Epithelial cell of proximal tubule (primary cell): ENCODE data around the gene ZCCHC24. TPM values are rescaled to one million over a fixed set of nuclear protein-coding genes. Genes with fewer than 3 reads are reported as not detected.

ENCODE experiments used
- DNase-seq: peaks from one replicate; pipeline ENCODE4 v3.0.0-alpha.2; 2011; ENCODE audit warnings: low read depth
- H3K4me3 ChIP-seq: 2 replicates; pipeline ENCODE4 v1.5.1; 2011; ENCODE audit warnings: low read depth, mild to moderate bottlenecking, low read length
- total RNA-seq: library from RNA; depleted of rRNA; stranded (reverse); fragments of >200 nt; gene quantifications from 2 replicates; pipeline ENCODE4 v1.2.3, GENCODE V29; 2015
- TF ChIP-seq, protein P1 (sequence below): conservative IDR thresholded peaks from 2 replicates; pipeline ENCODE4 v1.5.1; 2012; ENCODE audit warnings: low read depth, mild to moderate bottlenecking, low read length

Gene ZCCHC24
- total RNA-seq, 1 donor from 2014 or later, result 4.7 TPM

DNA sequence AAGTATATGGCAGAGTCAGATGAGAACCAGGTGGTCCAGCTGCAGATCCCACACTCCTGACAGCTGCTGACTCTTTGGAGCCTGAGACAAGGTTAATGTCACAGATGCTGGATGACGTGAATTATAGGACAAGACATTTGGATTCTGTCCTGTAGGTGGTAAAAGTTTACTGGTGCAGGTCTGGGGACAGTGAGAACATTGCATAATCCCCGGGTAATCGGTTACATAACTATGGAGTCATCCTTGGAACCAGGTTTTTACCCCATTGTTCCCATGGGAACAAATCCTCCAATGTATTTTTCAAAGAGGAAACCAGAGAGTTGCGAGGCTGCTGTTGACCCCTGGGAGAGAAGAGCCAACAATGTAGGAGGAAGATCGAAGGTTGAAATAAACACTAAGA lies 27.5 kb upstream of the ZCCHC24 start:
- TF ChIP-seq, protein P1, sequence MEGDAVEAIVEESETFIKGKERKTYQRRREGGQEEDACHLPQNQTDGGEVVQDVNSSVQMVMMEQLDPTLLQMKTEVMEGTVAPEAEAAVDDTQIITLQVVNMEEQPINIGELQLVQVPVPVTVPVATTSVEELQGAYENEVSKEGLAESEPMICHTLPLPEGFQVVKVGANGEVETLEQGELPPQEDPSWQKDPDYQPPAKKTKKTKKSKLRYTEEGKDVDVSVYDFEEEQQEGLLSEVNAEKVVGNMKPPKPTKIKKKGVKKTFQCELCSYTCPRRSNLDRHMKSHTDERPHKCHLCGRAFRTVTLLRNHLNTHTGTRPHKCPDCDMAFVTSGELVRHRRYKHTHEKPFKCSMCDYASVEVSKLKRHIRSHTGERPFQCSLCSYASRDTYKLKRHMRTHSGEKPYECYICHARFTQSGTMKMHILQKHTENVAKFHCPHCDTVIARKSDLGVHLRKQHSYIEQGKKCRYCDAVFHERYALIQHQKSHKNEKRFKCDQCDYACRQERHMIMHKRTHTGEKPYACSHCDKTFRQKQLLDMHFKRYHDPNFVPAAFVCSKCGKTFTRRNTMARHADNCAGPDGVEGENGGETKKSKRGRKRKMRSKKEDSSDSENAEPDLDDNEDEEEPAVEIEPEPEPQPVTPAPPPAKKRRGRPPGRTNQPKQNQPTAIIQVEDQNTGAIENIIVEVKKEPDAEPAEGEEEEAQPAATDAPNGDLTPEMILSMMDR, result no peak
- DNase-seq, result no peak
- H3K4me3 ChIP-seq, result no peak overlapping the region

DNA sequence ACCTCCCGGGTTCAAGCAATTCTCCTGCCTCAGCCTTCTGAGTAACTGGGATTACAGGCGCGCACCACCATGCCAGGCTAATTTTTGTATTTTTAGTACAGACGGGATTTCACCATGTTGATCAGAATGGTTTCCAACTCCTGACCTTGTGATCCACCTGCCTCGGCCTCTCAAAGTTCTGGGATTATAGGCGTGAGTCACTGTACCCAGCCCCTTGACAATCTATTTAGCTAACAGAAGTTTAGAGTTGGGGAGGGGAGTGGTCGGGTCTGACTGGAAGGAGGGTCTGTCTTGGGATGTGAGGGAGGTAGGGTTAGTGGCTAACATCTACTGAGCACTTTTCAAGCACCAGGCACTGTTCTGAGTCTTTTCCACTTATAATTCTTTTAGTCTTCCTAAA lies 27.0 kb upstream of the ZCCHC24 start:
- DNase-seq, result no peak
- no peak overlapping the region for H3K4me3 ChIP-seq
- TF ChIP-seq, protein P1, result no peak

DNA sequence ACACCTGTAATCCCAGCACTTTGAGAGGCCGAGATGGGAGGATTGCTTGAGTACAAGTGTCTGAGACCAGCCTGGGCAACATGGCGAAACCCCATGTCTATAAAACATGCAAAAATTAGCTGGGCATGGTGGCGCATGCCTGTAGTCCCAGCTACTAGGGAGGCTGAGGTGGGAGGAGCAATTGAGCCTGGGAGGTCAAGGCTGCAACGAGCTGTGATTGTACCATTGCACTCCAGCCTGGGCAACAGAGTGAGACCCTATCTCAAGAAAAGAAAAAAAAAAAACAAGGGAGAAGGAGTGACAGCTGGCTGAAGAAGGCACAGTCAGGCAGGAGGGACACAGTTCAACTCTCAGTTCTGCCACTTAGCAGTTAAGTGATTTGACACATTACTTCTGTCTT lies 26.4 kb upstream of the ZCCHC24 start:
- H3K4me3 ChIP-seq, result no peak overlapping the region
- no peak for DNase-seq
- TF ChIP-seq, protein P1, result no peak

DNA sequence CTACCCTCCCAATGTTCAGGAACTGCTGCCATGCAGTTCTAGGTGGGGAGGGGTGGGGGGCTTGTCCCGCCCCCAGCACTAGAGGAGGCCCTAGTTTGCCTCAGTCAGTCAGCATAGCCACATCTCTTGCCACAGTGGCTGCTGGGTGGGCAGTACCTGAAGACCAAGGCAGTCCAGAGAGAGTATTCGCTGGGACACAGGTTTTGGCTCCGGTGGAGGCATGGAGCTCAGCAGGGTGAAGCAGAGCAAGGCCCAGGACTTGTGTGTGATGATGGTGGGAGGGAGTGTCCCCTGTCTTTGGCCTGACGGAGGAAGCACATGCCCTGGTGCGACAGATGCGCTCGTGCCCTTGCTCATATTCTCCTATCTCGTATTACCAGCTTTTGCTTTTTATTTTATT lies 24.7 kb upstream of the ZCCHC24 start:
- no peak overlapping the region for H3K4me3 ChIP-seq
- TF ChIP-seq, protein P1, result no peak
- DNase-seq, result no peak

DNA sequence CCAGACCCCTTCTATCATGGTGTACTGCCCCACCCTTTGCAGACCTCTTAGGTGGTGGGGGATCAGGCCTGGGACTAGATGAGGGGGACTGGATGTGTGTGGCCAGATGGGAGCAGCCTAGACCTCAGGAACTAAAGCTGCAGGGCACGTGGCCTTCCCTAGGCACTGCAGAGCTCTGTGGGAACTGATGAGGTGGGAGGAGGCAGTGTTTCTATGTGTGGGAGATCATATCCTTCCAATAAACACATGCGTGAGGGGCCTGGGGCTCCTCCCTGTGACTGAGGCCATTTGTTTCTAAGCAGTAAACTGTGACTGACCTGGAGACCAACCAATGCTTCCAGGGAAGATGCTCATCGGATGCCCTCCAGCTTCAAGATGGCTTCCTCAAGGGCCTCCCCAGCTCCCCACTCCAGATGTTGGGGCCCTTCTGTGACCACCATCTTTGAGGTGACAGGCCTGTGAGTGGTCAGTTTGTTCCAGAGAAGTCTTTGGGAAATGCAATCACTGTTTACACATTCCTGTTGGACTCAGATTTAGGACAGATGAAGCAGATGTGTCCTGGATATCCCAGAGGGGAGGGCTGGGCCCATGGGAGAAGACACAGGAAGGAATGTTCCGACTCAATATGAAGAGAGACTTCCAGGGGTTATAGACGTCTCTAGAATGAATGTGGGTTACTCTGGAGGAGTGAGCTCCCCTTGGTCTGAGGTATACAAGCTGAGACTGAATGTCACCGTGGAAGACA lies 23.6 kb upstream of the ZCCHC24 start:
- no peak overlapping the region for H3K4me3 ChIP-seq
- DNase-seq, result no peak
- TF ChIP-seq, protein P1, result no peak

DNA sequence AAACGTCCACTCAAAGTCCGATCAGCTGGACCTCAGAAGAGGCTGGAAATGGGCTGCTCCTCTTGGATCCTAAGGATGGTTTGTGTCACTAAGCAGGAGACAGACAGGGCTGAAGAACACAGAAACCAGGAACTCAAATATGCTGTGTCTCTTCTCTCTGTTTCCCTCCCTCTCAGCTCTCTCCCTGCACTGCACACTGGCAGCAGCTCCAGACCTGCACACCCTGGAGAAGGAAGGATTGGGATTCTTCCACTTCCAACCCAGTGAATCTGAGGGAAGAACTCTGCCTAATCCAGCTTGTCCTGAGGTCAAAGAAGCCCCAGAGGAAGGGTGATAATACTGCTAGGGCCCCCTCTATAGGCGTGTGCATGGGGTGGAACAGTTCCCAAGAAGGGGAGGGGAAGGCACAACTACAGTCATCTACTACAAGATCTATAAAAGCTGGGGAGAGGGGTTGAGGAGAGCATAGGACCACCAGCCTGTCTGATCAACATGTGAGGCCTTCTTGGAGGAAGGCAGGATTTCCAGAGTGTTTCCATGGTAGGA lies 22.7 kb upstream of the ZCCHC24 start:
- TF ChIP-seq, protein P1, result no peak
- no peak for DNase-seq
- no peak overlapping the region for H3K4me3 ChIP-seq

DNA sequence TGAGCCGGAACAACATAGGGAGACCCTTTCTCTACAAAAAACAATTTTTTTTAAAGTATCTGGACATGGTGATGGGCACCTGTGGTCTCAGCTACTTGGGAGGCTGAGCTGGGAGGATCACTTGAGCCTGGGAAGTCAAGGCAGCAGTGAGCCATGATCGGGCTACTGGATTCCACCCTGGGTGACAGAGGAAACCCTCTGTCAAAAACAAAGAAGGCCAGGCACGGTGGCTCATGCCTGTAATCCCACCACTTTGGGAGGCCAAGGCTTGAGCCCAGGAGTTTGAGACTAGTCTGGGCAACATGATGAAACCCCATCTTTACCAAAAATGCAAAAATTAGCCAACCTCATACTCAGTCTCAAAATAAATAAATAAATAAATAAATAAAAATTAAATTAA lies 19.9 kb upstream of the ZCCHC24 start:
- TF ChIP-seq, protein P1, result no peak
- H3K4me3 ChIP-seq, result no peak overlapping the region
- no peak for DNase-seq
